PC-3 (cell line): ENCODE measurements around the gene PRR5.

Source experiments
- CTCF ChIP-seq: fragments of 300-600 bp; sonication (generic); conservative IDR thresholded peaks from 2 replicates; pipeline ENCODE4 v1.5.1; 2017; ENCODE audit warnings: antibody characterized with exemption, low read depth, mild to moderate bottlenecking, low read length
- EZH2 ChIP-seq: fragments of 300-600 bp; sonication (generic); IDR thresholded peaks from one replicate; pipeline ENCODE4 v1.6.1; 2017; ENCODE audit warnings: antibody characterized with exemption, mild to moderate bottlenecking, low read length; ENCODE audit not compliant: unreplicated experiment
- EZH2phosphoT487 ChIP-seq: fragments of 300-600 bp; sonication (generic); IDR thresholded peaks from 2 replicates; pipeline ENCODE4 v1.6.1; 2018; ENCODE audit warnings: mild to moderate bottlenecking, antibody characterized with exemption, low read length, borderline replicate concordance

GRCh38 chr22:44693145-44693544 is 8.9 kb upstream of the PRR5 start:
- TF ChIP-seq CTCF (no peak), EZH2phosphoT487 (no peak), EZH2 (no peak)
